Testis (tissue), 2 donors: ENCODE measurements around the gene ABL2.

ENCODE experiments used
- CTCF ChIP-seq, 3 experiments: fragments of 450-650 bp in 2 of 3; fragments of 200-600 bp in 1 of 3; sonication (generic) in 1 of 3; IDR thresholded peaks; one replicate each; pipeline ENCODE4 v1.5.1; 2016 to 2019; ENCODE audit warnings: antibody characterized with exemption in 3 of 3, mild to moderate bottlenecking in 2 of 3, moderate library complexity in 1 of 3
- POLR2A ChIP-seq: fragments of 450-650 bp; IDR thresholded peaks from one replicate; pipeline ENCODE4 v1.6.1; 2017; ENCODE audit warnings: antibody characterized with exemption, mild to moderate bottlenecking, moderate library complexity

- TF ChIP-seq CTCF (IDR thresholded peaks at IDR 0.05): no peak
- TF ChIP-seq POLR2A: no peak
Observed at GRCh38 chr1:179107706-179108629, 121.5 kb downstream of the ABL2 start.
